Measurements from ENCODE around the gene DDA1.

DDA1 gene

DNA sequence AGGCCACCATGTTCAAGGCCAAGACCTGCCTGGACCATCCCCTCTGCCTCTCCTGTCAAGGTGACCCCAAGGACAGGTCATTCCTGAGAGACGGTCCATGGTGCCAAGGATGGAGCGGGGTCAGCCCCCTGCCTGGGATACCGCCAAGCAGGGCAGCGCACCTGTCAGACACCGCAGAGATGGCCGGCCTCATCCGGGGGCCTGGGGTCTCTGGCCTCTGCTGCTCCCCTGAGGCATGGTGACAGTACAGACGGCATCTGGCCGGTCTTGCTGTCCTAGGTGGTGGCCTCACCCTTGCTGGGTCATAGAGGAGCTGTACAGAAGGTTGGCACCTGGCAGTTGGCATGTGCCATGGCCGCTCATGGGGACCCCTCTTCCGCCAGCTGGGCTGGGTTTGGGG, 11.1 kb downstream of the DDA1 start:
- H3K79me2 ChIP-seq (ENCODE audit: insufficient read depth, low read length), result no peaks in the 10 kb centered on the region
- no peaks in the 10 kb centered on the region for H3K9me2 ChIP-seq (replicated peaks; ENCODE audit: insufficient read depth, low read length)
- no peak overlapping the region for H3K27ac ChIP-seq (ENCODE audit: low read depth, low read length)
- H3K36me3 ChIP-seq (ENCODE audit: low read length), result no peaks in the 10 kb centered on the region
- H3K4me2 ChIP-seq (ENCODE audit: low read depth, low read length, poor library complexity, severe bottlenecking), result no peak overlapping the region
- no peak overlapping the region for H3K4me3 ChIP-seq (ENCODE audit: insufficient read depth, low read length, poor library complexity, severe bottlenecking)
- H3K27me3 ChIP-seq (ENCODE audit: low read length), result no peaks in the 10 kb centered on the region
- no peak overlapping the region for H2AFZ ChIP-seq (ENCODE audit: low read depth, low read length, severe bottlenecking)
- TF ChIP-seq, protein P1, sequence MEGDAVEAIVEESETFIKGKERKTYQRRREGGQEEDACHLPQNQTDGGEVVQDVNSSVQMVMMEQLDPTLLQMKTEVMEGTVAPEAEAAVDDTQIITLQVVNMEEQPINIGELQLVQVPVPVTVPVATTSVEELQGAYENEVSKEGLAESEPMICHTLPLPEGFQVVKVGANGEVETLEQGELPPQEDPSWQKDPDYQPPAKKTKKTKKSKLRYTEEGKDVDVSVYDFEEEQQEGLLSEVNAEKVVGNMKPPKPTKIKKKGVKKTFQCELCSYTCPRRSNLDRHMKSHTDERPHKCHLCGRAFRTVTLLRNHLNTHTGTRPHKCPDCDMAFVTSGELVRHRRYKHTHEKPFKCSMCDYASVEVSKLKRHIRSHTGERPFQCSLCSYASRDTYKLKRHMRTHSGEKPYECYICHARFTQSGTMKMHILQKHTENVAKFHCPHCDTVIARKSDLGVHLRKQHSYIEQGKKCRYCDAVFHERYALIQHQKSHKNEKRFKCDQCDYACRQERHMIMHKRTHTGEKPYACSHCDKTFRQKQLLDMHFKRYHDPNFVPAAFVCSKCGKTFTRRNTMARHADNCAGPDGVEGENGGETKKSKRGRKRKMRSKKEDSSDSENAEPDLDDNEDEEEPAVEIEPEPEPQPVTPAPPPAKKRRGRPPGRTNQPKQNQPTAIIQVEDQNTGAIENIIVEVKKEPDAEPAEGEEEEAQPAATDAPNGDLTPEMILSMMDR (IDR thresholded peaks at IDR 0.05; ENCODE audit: insufficient read depth, low read length, poor library complexity, severe bottlenecking), result no peak
- no peak for TF ChIP-seq EZH2phosphoT487 (conservative IDR thresholded peaks at IDR 0.05; ENCODE audit: low read length)
- H3K9ac ChIP-seq (ENCODE audit: low read length), result no peak overlapping the region
- H3K9me3 ChIP-seq (ENCODE audit: insufficient read depth, low read length), result no peaks in the 10 kb centered on the region
- H4K20me1 ChIP-seq (ENCODE audit: low read depth, low read length), result no peaks in the 10 kb centered on the region
- no peaks in the 10 kb centered on the region for H3F3A ChIP-seq (ENCODE audit: insufficient read depth)

DNA sequence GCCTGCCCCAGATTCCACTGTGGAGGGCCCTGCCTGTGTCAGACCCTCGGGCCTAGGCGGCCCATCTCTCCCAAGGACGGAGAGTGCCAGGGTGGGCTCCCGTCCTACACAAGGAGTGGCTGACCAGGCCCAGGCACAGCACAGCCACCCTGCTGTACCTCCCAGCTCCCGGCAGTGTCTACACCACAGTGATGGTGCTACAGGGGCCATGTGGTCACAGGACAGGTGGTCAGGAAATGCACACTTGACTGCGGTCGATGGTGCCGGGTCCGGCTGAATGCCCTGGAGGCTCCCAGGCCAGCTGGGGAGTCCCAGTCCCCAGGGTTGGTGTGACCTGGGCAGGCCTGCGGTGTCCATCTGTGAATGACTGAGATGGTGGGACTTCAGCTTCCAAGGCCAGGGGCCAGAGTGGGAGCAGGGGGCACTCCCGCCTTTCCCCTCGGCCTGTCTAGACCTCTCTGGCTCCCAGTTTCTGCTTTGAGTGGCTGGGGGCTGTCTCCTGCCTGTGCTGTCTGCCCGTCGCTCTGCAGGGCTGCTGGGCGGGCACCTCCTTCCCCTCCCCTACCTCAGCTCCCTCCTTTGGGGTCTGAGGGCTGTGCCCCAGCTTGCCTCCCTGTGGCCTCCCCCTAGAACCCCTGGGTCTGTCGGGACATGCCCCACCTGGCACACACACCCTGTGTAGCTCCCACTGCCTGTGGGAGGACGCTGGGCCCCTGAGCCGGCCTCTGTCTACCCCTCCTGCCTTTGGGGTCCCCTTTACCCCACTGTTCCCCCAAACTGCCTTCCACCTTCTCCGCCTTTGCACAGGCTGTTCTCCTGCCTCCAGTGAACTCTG, 12.5 kb downstream of the DDA1 start:
- peaks cover 3% of the 10 kb centered on the region; the same call in 1 of the 2 replicates for H3F3A ChIP-seq (ENCODE audit: insufficient read depth)
- no peak overlapping the region for H3K27ac ChIP-seq (ENCODE audit: low read depth, low read length)
- no peak overlapping the region for H2AFZ ChIP-seq (ENCODE audit: low read depth, low read length, severe bottlenecking)
- H4K20me1 ChIP-seq (ENCODE audit: low read depth, low read length), result no peaks in the 10 kb centered on the region
- H3K4me3 ChIP-seq (ENCODE audit: insufficient read depth, low read length, poor library complexity, severe bottlenecking), result no peak overlapping the region
- H3K9me2 ChIP-seq (replicated peaks; ENCODE audit: insufficient read depth, low read length), result no peaks in the 10 kb centered on the region
- TF ChIP-seq EZH2phosphoT487 (conservative IDR thresholded peaks at IDR 0.05; ENCODE audit: low read length), result no peak
- TF ChIP-seq, protein P1 (IDR thresholded peaks at IDR 0.05; ENCODE audit: insufficient read depth, low read length, poor library complexity, severe bottlenecking), result no peak
- no peak overlapping the region for H3K4me2 ChIP-seq (ENCODE audit: low read depth, low read length, poor library complexity, severe bottlenecking)
- no peaks in the 10 kb centered on the region for H3K9me3 ChIP-seq (ENCODE audit: insufficient read depth, low read length)
- H3K27me3 ChIP-seq (ENCODE audit: low read length), result no peaks in the 10 kb centered on the region
- H3K79me2 ChIP-seq (ENCODE audit: insufficient read depth, low read length), result no peaks in the 10 kb centered on the region
- no peak overlapping the region for H3K9ac ChIP-seq (ENCODE audit: low read length)
- no peaks in the 10 kb centered on the region for H3K36me3 ChIP-seq (ENCODE audit: low read length)

DNA sequence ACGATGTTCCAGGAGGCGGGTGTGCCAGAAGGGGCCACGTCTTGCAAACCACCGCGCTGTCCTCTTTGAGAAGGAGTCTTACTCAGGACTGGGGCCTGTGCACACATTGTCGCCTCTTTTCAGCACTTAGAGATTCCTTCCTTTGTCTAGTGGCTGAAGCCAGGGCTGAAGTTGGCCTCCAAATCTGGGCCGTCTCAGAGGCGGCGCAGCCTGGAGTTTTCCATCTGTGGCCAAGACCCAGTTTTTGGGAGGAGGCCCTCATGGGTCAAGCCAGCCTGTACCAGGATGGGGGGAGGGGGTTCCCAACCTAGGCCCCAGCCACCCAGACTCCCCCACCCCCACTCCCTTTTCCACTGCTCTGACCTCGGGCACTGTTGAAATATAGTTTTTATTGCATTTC, 13.5 kb downstream of the DDA1 start:
- no peaks in the 10 kb centered on the region for H4K20me1 ChIP-seq (ENCODE audit: low read depth, low read length)
- H3K4me2 ChIP-seq (ENCODE audit: low read depth, low read length, poor library complexity, severe bottlenecking), result no peak overlapping the region
- no peaks in the 10 kb centered on the region for H3K36me3 ChIP-seq (ENCODE audit: low read length)
- H3K9me3 ChIP-seq (ENCODE audit: insufficient read depth, low read length), result no peaks in the 10 kb centered on the region
- no peaks in the 10 kb centered on the region for H3K27me3 ChIP-seq (ENCODE audit: low read length)
- H3F3A ChIP-seq (ENCODE audit: insufficient read depth), result peaks cover 3% of the 10 kb centered on the region; the same call in 1 of the 2 replicates
- H2AFZ ChIP-seq (ENCODE audit: low read depth, low read length, severe bottlenecking), result no peak overlapping the region
- no peaks in the 10 kb centered on the region for H3K9me2 ChIP-seq (replicated peaks; ENCODE audit: insufficient read depth, low read length)
- H3K27ac ChIP-seq (ENCODE audit: low read depth, low read length), result no peak overlapping the region
- H3K79me2 ChIP-seq (ENCODE audit: insufficient read depth, low read length), result no peaks in the 10 kb centered on the region
- no peak for TF ChIP-seq EZH2phosphoT487 (conservative IDR thresholded peaks at IDR 0.05; ENCODE audit: low read length)
- TF ChIP-seq, protein P1 (IDR thresholded peaks at IDR 0.05; ENCODE audit: insufficient read depth, low read length, poor library complexity, severe bottlenecking), result no peak
- no peak overlapping the region for H3K4me3 ChIP-seq (ENCODE audit: insufficient read depth, low read length, poor library complexity, severe bottlenecking)
- no peak overlapping the region for H3K9ac ChIP-seq (ENCODE audit: low read length)
